ENCODE data around the gene ZBTB26. TPM values are rescaled to one million over a fixed set of nuclear protein-coding genes. Genes with fewer than 3 reads are reported as not detected.

Gene ZBTB26
- total RNA-seq, 1 donor from 2014 or later, result 1.7 TPM

Other genes starting within 250 kb of the ZBTB26 start
- not detected for gene OR1L4, start 207.5 kb downstream of the ZBTB26 start, total RNA-seq
- not detected for gene OR1L6, start 189.2 kb downstream of the ZBTB26 start, total RNA-seq
- gene OR5C1, start 142.6 kb downstream of the ZBTB26 start, total RNA-seq, result not detected
- not detected for gene OR1K1, start 131.4 kb downstream of the ZBTB26 start, total RNA-seq
- gene PDCL, start 102.9 kb downstream of the ZBTB26 start, total RNA-seq, result 4.8 TPM
- gene RC3H2, start 26.2 kb downstream of the ZBTB26 start, total RNA-seq, result 15.1 TPM
- 2.0 TPM for gene ZBTB6, start 18.2 kb downstream of the ZBTB26 start, total RNA-seq
- 13.9 TPM for gene RABGAP1, start 9.5 kb upstream of the ZBTB26 start, total RNA-seq
- 0.55 TPM for gene GPR21, start 102.2 kb upstream of the ZBTB26 start, total RNA-seq